GM12878 (cell line): Measurements from ENCODE around the gene KRTAP5-7. TPM values are rescaled to one million over a fixed set of nuclear protein-coding genes. Genes with fewer than 3 reads are reported as not detected.

Source experiments
- ATAC-seq: fragments of 200-7000 bp; cut with Tn5 transposase; 3 replicates; pipeline ENCODE4 v1.9.1; 2020; ENCODE audit warnings: mild to moderate bottlenecking, moderate library complexity
- BruUV-seq: library from RNA; stranded (reverse); fragments of 400-500 nt; replicated peaks from 2 replicates; lab custom pipeline; 2021; lab: Mats Ljungman, UMichigan
- CTCF ChIA-PET: fragments of 300-600 bp; sonication (Branson Sonifier 250); formaldehyde crosslinking; extraction: SDS; loops from one replicate; lab custom pipeline; 2021; ENCODE audit warnings: inconsistent platforms; lab: Yijun Ruan, JAX
- POLR2A ChIA-PET: fragments of 350-600 bp; formaldehyde crosslinking; extraction: SDS; loops from one replicate; lab custom pipeline; 2021; ENCODE audit warnings: inconsistent platforms; lab: Charles Lee
- RAD21 ChIA-PET: fragments of 300-600 bp; sonication (Branson Sonifier 250); formaldehyde crosslinking; loops from one replicate; lab custom pipeline; 2023; ENCODE audit warnings: antibody characterized with exemption; ENCODE audit not compliant: unreplicated experiment; lab: Charles Lee
- SMC1A ChIA-PET: fragments of 300-600 bp; sonication (Branson Sonifier 250); formaldehyde crosslinking; loops from one replicate; lab custom pipeline; 2023; ENCODE audit not compliant: unreplicated experiment, uncharacterized antibody; lab: Charles Lee
- DNase-seq: peaks from one replicate; pipeline ENCODE4 v3.0.0-alpha.2; 2011; ENCODE audit warnings: low read depth, low spot score
- FAIRE-seq: peaks from 3 replicates; lab custom pipeline; 2011; peaks lifted over from hg19 to GRCh38; lab: Jason Lieb, UNC
- H2AFZ ChIP-seq: 2 replicates; pipeline ENCODE4 v1.6.0; 2011; ENCODE audit warnings: low read depth, low read length, control low read depth; ENCODE audit not compliant: control insufficient read depth
- H3K27ac ChIP-seq: 2 replicates; pipeline ENCODE4 v1.5.1; 2011; ENCODE audit warnings: control low read depth; ENCODE audit not compliant: control insufficient read depth, insufficient read depth
- H3K27me3 ChIP-seq, 2 experiments: replicated peaks in 1 of 2; 2 replicates each; pipeline versions ENCODE4 v1.6.0 to v1.6.1; 2011; ENCODE audit warnings: low read length in 1 of 2; ENCODE audit not compliant: control insufficient read depth in 2 of 2, insufficient read depth in 2 of 2
- H3K36me3 ChIP-seq, 2 experiments: 2 replicates each; pipeline ENCODE4 v1.5.1; 2011; ENCODE audit warnings: low read length in 1 of 2; ENCODE audit not compliant: control insufficient read depth in 2 of 2, insufficient read depth in 2 of 2
- H3K4me1 ChIP-seq: 2 replicates; pipeline ENCODE4 v1.6.1; 2011; ENCODE audit warnings: mild to moderate bottlenecking, low read length, moderate library complexity, mixed read lengths; ENCODE audit not compliant: control insufficient read depth, insufficient read depth
- H3K4me2 ChIP-seq: 2 replicates; pipeline ENCODE4 v1.6.0; 2011; ENCODE audit warnings: control low read depth; ENCODE audit not compliant: control insufficient read depth, insufficient read depth
- H3K4me3 ChIP-seq: fragments of 200-600 bp; sonication (generic); 2 replicates; pipeline ENCODE4 v1.5.1; 2016
- H3K79me2 ChIP-seq: 2 replicates; pipeline ENCODE4 v1.6.0; 2011; ENCODE audit warnings: low read length; ENCODE audit not compliant: control insufficient read depth, insufficient read depth
- H3K9ac ChIP-seq: 2 replicates; pipeline ENCODE4 v1.8.0; 2011; ENCODE audit warnings: low read length, control low read depth, mixed read lengths; ENCODE audit not compliant: control insufficient read depth, insufficient read depth
- H3K9me3 ChIP-seq: replicated peaks from 3 replicates; pipeline ENCODE4 v1.5.1; 2011; ENCODE audit warnings: mild to moderate bottlenecking, low read length; ENCODE audit not compliant: control insufficient read depth, insufficient read depth
- H4K20me1 ChIP-seq: 2 replicates; pipeline ENCODE4 v1.6.0; 2011; ENCODE audit not compliant: control insufficient read depth, insufficient read depth
- ASH2L ChIP-seq: fragments of 300-600, 200-600 bp; sonication (generic); IDR thresholded peaks from 2 replicates; pipeline ENCODE4 v1.6.1; 2017; ENCODE audit warnings: low read depth, mild to moderate bottlenecking, borderline replicate concordance
- CREB1 ChIP-seq: IDR thresholded peaks from 2 replicates; pipeline ENCODE4 v1.6.1; 2012; ENCODE audit warnings: low read depth, mild to moderate bottlenecking, inconsistent platforms
- E2F8 ChIP-seq: fragments of 450-650 bp; IDR thresholded peaks from 2 replicates; pipeline ENCODE4 v1.6.1; 2018; ENCODE audit warnings: mild to moderate bottlenecking, low read depth, moderate library complexity; ENCODE audit not compliant: partially characterized antibody
- EGR1 ChIP-seq, 2 experiments: IDR thresholded peaks; 1 replicate in 1 of 2; 2 replicates in 1 of 2; pipeline ENCODE4 v1.6.1; 2011 to 2012; ENCODE audit warnings: low read depth in 2 of 2, low read length in 2 of 2, borderline replicate concordance in 1 of 2, mild to moderate bottlenecking in 1 of 2, moderate library complexity in 1 of 2
- EP300 ChIP-seq, 2 experiments: fragments of 150-350 bp in 1 of 2; IDR thresholded peaks; 2 replicates each; pipeline ENCODE4 v1.6.1; 2011 to 2012; ENCODE audit warnings: low read depth in 2 of 2, low read length in 2 of 2, borderline replicate concordance in 1 of 2, improper control_type of control experiment in 1 of 2, inconsistent platforms in 1 of 2; ENCODE audit not compliant: control insufficient read depth in 1 of 2
- EZH2 ChIP-seq: IDR thresholded peaks from 2 replicates; pipeline ENCODE4 v1.6.1; 2012; ENCODE audit warnings: low read depth, mild to moderate bottlenecking, control low read depth, inconsistent platforms, low read length, borderline replicate concordance; ENCODE audit not compliant: control insufficient read depth
- HCFC1 ChIP-seq: fragments of 150-350 bp; IDR thresholded peaks from 2 replicates; pipeline ENCODE4 v1.6.1; 2014; ENCODE audit warnings: low read length
- IKZF2 ChIP-seq, 2 experiments: fragments of 450-650 bp; IDR thresholded peaks; 2 replicates each; pipeline ENCODE4 v1.6.1; 2017; ENCODE audit warnings: mild to moderate bottlenecking in 2 of 2, moderate library complexity in 2 of 2
- KLF5 ChIP-seq: fragments of 450-650 bp; IDR thresholded peaks from 2 replicates; pipeline ENCODE4 v1.6.1; 2014; ENCODE audit warnings: mild to moderate bottlenecking; ENCODE audit not compliant: partially characterized antibody
- NR2C1 ChIP-seq: fragments of 450-650 bp; IDR thresholded peaks from 2 replicates; pipeline ENCODE4 v1.6.1; 2017; ENCODE audit warnings: antibody characterized with exemption, mild to moderate bottlenecking, moderate library complexity
- SIN3A ChIP-seq: IDR thresholded peaks from 2 replicates; pipeline ENCODE4 v1.6.1; 2012; ENCODE audit warnings: low read depth, low read length, improper control_type of control experiment
- SPI1 ChIP-seq: IDR thresholded peaks from 2 replicates; pipeline ENCODE4 v1.6.1; 2011; ENCODE audit warnings: low read depth, mild to moderate bottlenecking, low read length, moderate library complexity, borderline replicate concordance; ENCODE audit not compliant: insufficient read depth
- TARDBP ChIP-seq: IDR thresholded peaks from 2 replicates; pipeline ENCODE4 v1.6.1; 2016; ENCODE audit warnings: borderline replicate concordance
- USF2 ChIP-seq: IDR thresholded peaks from 2 replicates; pipeline ENCODE4 v1.6.1; 2011; ENCODE audit warnings: low read depth, low read length, improper control_type of control experiment, borderline replicate concordance
- ZNF24 ChIP-seq: fragments of 450-650 bp; IDR thresholded peaks from 2 replicates; pipeline ENCODE4 v1.6.1; 2017; ENCODE audit warnings: antibody characterized with exemption, mild to moderate bottlenecking
- WGBS: methylation state at CpG from one replicate; pipeline ENCODE4 v1.1.6; 2016; ENCODE audit warnings: low lambda C conversion rate; ENCODE audit not compliant: insufficient replicate concordance, insufficient coverage; ENCODE audit errors: missing lambda C conversion rate; 5-methylcytosine and 5-hydroxymethylcytosine counted together
- in situ Hi-C: fragments of 300-500 bp; cut with MboI; formaldehyde crosslinking; loops from 9 replicates; pipeline ENCODE4 v1.14.3; 2018; ENCODE audit warnings: mixed read lengths
- intact Hi-C: fragments of 100-400 bp; cut with micrococcal nuclease; formaldehyde crosslinking; loops from one replicate; pipeline ENCODE4 v1.14.2; 2022; ENCODE audit not compliant: unreplicated experiment
- polyA plus RNA-seq, 11 experiments: library from polyadenylated mRNA; depleted of rRNA in 4 of 11; unstranded in 6 of 11; stranded (reverse) in 5 of 11; fragments of >200 nt; fragmentation: Nextera tagmentation in 4 of 11; fragmentation: Illumina TruSeq in 1 of 11; extraction: Ambion mirVana in 4 of 11; extraction: Trizol in 1 of 11; gene quantifications; 1 replicate in 1 of 11; 2 replicates in 10 of 11; pipeline versions ENCODE4 v1.2.1 to v1.2.3, GENCODE V29; 2011 to 2016; ENCODE audit warnings: inconsistent platforms in 2 of 11, missing spikeins in 2 of 11, low read depth in 1 of 11
- total RNA-seq, 4 experiments: library from RNA; depleted of rRNA in 3 of 4; stranded (reverse); fragments of >200 nt in 3 of 4; fragmentation: Illumina TruSeq in 1 of 4; extraction: Trizol in 1 of 4; gene quantifications; 2 replicates each; pipeline versions ENCODE4 v1.2.1 to v1.2.3, GENCODE V29; 2013 to 2021
- TF ChIP-seq, protein P1 (sequence below): fragments of 450-650 bp; IDR thresholded peaks from 2 replicates; pipeline ENCODE4 v1.6.1; 2017; ENCODE audit warnings: mild to moderate bottlenecking, low read depth, inconsistent platforms; ENCODE audit not compliant: poor library complexity, severe bottlenecking
- TF ChIP-seq, protein P2 (sequence below): fragments of 450-650 bp; IDR thresholded peaks from 2 replicates; pipeline ENCODE4 v1.6.1; 2017; ENCODE audit warnings: mild to moderate bottlenecking

The KRTAP5-7 gene
- total and polyA plus RNA-seq, 10 of the 15 experiments (the other 5 are each of a cell fraction or from before 2014, with no cell fraction given), result 0.07 to 0.23 (median 0.19) TPM; not detected in 6

DNA sequence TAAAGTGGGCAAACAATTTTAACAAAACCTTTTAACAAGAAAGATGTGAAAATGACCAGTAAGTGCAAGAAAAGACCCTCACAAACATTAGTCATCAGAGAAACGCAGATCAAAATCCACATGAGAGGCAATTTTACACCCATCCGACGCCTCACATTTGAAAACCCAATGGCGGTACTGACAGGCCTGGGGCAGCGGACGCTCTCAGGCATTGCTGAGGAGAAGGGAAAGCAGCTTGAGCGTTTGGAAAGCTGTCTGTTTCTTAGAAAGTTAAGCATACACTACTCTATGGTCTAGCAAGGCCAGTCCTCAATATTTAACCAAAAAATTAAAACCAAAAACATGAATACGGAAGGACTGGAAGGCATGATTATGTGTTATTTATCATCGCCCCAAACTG is 8.8 kb downstream of the KRTAP5-7 start:
- Histone ChIP-seq H3K9ac (no peak overlapping the region), H3K4me3 (no peak overlapping the region), H3K9me3 (peaks cover 6% of the 10 kb centered on the region; the same call in 2 of the 3 replicates), H3K79me2 (no peaks in the 10 kb centered on the region), H3K27me3 (no peaks in the 10 kb centered on the region), H3K36me3 (no peaks in the 10 kb centered on the region), H3K4me2 (no peak overlapping the region), H4K20me1 (no peaks in the 10 kb centered on the region), H3K4me1 (peaks cover 28% of the 10 kb centered on the region), H3K27ac (no peak overlapping the region), H2AFZ (no peak overlapping the region)
- ChIA-PET CTCF (no interaction called here), RAD21 (no interaction called here), POLR2A (no interaction called here), SMC1A (no interaction called here)
- in situ Hi-C loops (no loop called here), intact Hi-C loops (no loop called here)
- no TSS peak for BruUV-seq
- no peak for FAIRE-seq
- WGBS, result 81% methylated on average over 9 of the region's 9 CpGs
- DNase-seq, result no peak
- no peak for ATAC-seq
- TF ChIP-seq ZNF24 (no peak), CREB1 (no peak), SPI1 (no peak), HCFC1 (no peak), E2F8 (no peak), USF2 (no peak), EP300 (IDR thresholded peaks at IDR 0.05; ENCODE audit: borderline replicate concordance in 1 of 2, control insufficient read depth in 1 of 2, low read depth in 2 of 2, low read length in 2 of 2) (no peak), KLF5 (no peak), EZH2 (no peak), IKZF2 (IDR thresholded peaks at IDR 0.05) (no peak), ASH2L (no peak), SIN3A (no peak), EGR1 (IDR thresholded peaks at IDR 0.05; ENCODE audit: borderline replicate concordance in 1 of 2, low read depth in 2 of 2, low read length in 2 of 2) (no peak), TARDBP (no peak), NR2C1 (no peak)
- TF ChIP-seq, protein P1, sequence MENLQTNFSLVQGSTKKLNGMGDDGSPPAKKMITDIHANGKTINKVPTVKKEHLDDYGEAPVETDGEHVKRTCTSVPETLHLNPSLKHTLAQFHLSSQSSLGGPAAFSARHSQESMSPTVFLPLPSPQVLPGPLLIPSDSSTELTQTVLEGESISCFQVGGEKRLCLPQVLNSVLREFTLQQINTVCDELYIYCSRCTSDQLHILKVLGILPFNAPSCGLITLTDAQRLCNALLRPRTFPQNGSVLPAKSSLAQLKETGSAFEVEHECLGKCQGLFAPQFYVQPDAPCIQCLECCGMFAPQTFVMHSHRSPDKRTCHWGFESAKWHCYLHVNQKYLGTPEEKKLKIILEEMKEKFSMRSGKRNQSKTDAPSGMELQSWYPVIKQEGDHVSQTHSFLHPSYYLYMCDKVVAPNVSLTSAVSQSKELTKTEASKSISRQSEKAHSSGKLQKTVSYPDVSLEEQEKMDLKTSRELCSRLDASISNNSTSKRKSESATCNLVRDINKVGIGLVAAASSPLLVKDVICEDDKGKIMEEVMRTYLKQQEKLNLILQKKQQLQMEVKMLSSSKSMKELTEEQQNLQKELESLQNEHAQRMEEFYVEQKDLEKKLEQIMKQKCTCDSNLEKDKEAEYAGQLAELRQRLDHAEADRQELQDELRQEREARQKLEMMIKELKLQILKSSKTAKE, result no peak
- TF ChIP-seq, protein P2, sequence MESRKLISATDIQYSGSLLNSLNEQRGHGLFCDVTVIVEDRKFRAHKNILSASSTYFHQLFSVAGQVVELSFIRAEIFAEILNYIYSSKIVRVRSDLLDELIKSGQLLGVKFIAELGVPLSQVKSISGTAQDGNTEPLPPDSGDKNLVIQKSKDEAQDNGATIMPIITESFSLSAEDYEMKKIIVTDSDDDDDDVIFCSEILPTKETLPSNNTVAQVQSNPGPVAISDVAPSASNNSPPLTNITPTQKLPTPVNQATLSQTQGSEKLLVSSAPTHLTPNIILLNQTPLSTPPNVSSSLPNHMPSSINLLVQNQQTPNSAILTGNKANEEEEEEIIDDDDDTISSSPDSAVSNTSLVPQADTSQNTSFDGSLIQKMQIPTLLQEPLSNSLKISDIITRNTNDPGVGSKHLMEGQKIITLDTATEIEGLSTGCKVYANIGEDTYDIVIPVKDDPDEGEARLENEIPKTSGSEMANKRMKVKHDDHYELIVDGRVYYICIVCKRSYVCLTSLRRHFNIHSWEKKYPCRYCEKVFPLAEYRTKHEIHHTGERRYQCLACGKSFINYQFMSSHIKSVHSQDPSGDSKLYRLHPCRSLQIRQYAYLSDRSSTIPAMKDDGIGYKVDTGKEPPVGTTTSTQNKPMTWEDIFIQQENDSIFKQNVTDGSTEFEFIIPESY, result no peak
